ENCODE measurements around the gene ADGRG7. TPM values are rescaled to one million over a fixed set of nuclear protein-coding genes. Genes with fewer than 3 reads are reported as not detected.

The ADGRG7 gene
- total RNA-seq, 1 experiment from 2014 or later: not detected

DNA sequence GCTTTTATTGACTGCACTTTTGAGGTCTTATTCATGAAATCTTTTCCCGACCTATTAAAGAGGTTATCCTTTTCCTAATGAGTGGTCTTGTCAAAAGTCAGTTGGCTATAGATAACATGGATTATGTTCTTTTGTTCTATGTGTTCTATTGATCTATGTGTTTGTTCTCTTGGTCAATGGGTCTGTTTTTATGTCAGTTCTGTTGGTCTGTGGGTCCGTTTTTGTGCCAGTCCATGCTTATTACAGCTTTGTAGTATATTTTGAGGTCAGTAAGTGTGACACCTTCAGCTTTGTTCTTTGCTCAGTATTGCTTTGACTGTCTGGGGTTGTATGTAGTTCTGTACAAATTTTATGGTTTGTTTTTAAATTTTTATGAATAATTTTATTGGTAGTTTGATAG is 107.7 kb downstream of the ADGRG7 start:
- no peak overlapping the region for H3K9ac ChIP-seq (ENCODE audit: low read length)
- no peak overlapping the region for H3K4me2 ChIP-seq (ENCODE audit: low read depth, low read length, poor library complexity, severe bottlenecking)
- H3K4me3 ChIP-seq (ENCODE audit: low read length): no peak overlapping the region
- no peak overlapping the region for H2AFZ ChIP-seq (ENCODE audit: low read length)
- peaks cover 99% of the 10 kb centered on the region for H3K79me2 ChIP-seq (ENCODE audit: low read length)
- H3K9me2 ChIP-seq (replicated peaks; ENCODE audit: insufficient read depth, low read length): no peaks in the 10 kb centered on the region
- no peaks in the 10 kb centered on the region for H3K27me3 ChIP-seq (ENCODE audit: low read length)
- no peaks in the 10 kb centered on the region; the same call in 1 of the 2 replicates for H3K4me1 ChIP-seq (ENCODE audit: low read length)
- H3K27ac ChIP-seq (ENCODE audit: low read length): no peak overlapping the region
- peaks cover 11% of the 10 kb centered on the region for H4K20me1 ChIP-seq (ENCODE audit: insufficient read depth, low read depth, low read length)
- no peak for DNase-seq
- no peaks in the 10 kb centered on the region for H3K9me3 ChIP-seq (ENCODE audit: low read length)
- H3K36me3 ChIP-seq (ENCODE audit: insufficient read depth, low read length): peaks cover 90% of the 10 kb centered on the region

DNA sequence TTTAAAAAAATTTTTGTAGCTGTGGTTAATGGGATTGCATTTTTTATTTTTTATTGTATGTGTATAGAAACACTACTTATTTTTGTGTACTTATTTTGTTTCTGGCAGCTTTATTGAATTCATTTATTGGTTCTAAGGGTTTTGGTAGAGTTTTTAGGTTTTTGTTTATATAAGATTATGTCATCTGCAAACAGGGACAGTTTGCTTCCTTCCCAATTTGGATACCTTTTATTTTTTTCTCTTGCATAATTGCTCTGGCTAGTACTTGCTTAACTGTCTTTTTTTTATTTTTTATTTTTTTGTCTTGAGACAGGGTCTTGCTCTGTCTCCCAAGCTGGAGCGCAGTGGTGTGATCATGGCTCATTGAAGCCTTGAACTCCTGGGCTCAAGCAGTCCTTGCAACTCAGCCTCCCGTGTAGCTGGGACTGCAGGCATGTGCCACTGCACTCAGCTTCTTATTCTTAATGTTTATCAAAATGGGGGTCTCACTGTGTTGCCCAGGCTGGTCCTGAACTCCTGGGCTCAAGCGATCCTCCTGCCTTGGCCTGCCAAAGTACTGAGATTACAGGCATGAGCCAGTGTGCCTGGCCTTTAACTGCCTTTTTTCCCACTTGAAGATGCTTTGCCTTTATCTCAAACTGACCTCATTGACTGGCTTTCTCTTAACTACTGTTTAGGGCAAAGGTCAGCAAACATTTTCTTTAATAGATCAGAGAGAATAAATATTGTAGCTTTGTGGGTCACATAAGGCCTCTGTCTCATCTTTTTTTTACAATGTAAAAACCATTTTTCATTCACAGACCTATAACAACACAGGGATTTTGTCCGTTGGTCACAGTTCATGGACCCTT is 108.5 kb downstream of the ADGRG7 start:
- DNase-seq: no peak
- no peak overlapping the region for H3K27ac ChIP-seq (ENCODE audit: low read length)
- no peak overlapping the region for H3K9ac ChIP-seq (ENCODE audit: low read length)
- no peaks in the 10 kb centered on the region for H3K9me3 ChIP-seq (ENCODE audit: low read length)
- H3K4me2 ChIP-seq (ENCODE audit: low read depth, low read length, poor library complexity, severe bottlenecking): no peak overlapping the region
- H3K9me2 ChIP-seq (replicated peaks; ENCODE audit: insufficient read depth, low read length): no peaks in the 10 kb centered on the region
- H3K36me3 ChIP-seq (ENCODE audit: insufficient read depth, low read length): peaks cover 90% of the 10 kb centered on the region
- no peaks in the 10 kb centered on the region for H3K27me3 ChIP-seq (ENCODE audit: low read length)
- no peaks in the 10 kb centered on the region for H3K4me1 ChIP-seq (ENCODE audit: low read length)
- H3K79me2 ChIP-seq (ENCODE audit: low read length): peaks cover 99% of the 10 kb centered on the region
- no peak overlapping the region for H2AFZ ChIP-seq (ENCODE audit: low read length)
- H4K20me1 ChIP-seq (ENCODE audit: insufficient read depth, low read depth, low read length): peaks cover 11% of the 10 kb centered on the region
- H3K4me3 ChIP-seq (ENCODE audit: low read length): no peak overlapping the region

DNA sequence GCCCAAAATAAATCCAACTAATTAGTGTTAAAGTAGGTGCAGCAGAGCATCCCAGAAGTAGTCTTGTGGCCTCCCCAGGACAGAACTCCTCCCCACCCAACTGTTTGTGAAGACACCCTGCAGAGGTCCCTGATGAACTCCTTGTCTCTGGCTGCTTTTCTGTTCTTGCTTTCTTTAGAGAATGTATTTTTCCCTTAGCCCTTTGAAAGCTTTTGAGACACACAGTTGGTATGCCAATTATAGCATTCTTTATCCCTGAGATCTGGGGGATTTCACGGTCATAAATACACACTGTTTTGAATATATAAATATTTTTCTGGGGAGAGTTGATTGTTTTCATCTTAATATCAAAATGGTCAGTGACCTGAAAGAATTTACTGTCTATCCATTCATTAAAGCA is 109.7 kb downstream of the ADGRG7 start:
- no peak overlapping the region for H2AFZ ChIP-seq (ENCODE audit: low read length)
- H3K27ac ChIP-seq (ENCODE audit: low read length): no peak overlapping the region
- no peaks in the 10 kb centered on the region for H3K27me3 ChIP-seq (ENCODE audit: low read length)
- no peaks in the 10 kb centered on the region for H3K9me2 ChIP-seq (replicated peaks; ENCODE audit: insufficient read depth, low read length)
- no peak overlapping the region for H3K4me2 ChIP-seq (ENCODE audit: low read depth, low read length, poor library complexity, severe bottlenecking)
- peaks cover 99% of the 10 kb centered on the region for H3K79me2 ChIP-seq (ENCODE audit: low read length)
- H3K36me3 ChIP-seq (ENCODE audit: insufficient read depth, low read length): peaks cover 86% of the 10 kb centered on the region
- no peak overlapping the region for H3K4me3 ChIP-seq (ENCODE audit: low read length)
- no peak for DNase-seq
- H3K4me1 ChIP-seq (ENCODE audit: low read length): no peaks in the 10 kb centered on the region
- H3K9me3 ChIP-seq (ENCODE audit: low read length): no peaks in the 10 kb centered on the region
- H4K20me1 ChIP-seq (ENCODE audit: insufficient read depth, low read depth, low read length): peaks cover 11% of the 10 kb centered on the region
- H3K9ac ChIP-seq (ENCODE audit: low read length): no peak overlapping the region

DNA sequence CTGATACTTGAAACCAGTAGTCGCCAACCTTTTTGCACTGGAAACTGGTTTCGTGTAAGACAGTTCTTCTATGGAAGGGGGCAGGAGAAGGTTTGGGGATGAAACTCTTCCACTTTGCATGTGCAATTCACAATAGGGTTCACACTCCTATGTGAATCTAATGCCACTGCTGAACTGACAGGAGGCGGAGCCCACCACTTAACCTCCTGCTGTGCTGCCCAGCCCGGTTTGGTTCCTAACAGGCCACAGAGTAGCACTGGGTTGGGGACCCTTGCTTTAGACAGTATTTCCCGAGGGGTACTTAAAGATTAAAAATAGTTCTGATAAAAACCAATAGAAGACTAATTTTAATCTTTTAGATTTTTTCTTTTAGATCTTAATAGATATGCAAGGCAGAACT is 111.0 kb downstream of the ADGRG7 start:
- Histone ChIP-seq H3K27ac (ENCODE audit: low read length) (no peak overlapping the region), H3K9me3 (ENCODE audit: low read length) (no peaks in the 10 kb centered on the region), H3K4me2 (ENCODE audit: low read depth, low read length, poor library complexity, severe bottlenecking) (no peak overlapping the region), H3K79me2 (ENCODE audit: low read length) (peaks cover 94% of the 10 kb centered on the region), H3K36me3 (ENCODE audit: insufficient read depth, low read length) (peaks cover 75% of the 10 kb centered on the region), H3K9ac (ENCODE audit: low read length) (no peak overlapping the region), H3K4me3 (ENCODE audit: low read length) (no peak overlapping the region), H3K4me1 (ENCODE audit: low read length) (no peaks in the 10 kb centered on the region), H2AFZ (ENCODE audit: low read length) (no peak overlapping the region), H3K27me3 (ENCODE audit: low read length) (no peaks in the 10 kb centered on the region), H4K20me1 (ENCODE audit: insufficient read depth, low read depth, low read length) (peaks cover 11% of the 10 kb centered on the region), H3K9me2 (replicated peaks; ENCODE audit: insufficient read depth, low read length) (no peaks in the 10 kb centered on the region)
- no peak for DNase-seq

DNA sequence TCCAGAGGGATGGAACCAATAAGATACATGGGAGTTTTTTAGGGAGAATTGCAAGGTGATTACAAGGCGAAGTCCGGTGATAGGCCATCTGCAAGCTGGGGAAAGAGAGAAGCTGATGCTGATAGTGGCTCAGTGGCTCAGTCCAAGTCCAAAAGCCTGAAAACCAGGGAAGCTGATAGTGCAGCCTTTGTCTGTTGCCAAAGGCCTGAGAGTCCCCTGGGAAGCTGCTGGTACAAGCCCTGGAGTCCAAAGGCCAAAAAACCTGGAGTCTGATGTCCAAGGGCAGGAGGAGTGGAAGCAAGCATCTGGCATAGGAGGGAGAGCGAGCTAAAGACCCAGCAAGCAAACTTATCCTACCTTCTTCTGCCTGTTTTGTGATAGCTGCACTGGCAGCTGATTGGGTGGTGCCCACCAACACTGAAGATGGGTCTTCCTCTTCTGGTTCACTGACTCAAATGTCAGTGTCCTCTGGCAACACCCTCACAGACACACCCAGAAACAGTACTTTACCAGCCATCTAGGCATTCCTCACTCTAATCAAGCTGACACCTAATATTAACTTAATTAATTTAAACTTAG is 116.6 kb downstream of the ADGRG7 start:
- Histone ChIP-seq H2AFZ (ENCODE audit: low read length) (no peak overlapping the region), H3K4me2 (ENCODE audit: low read depth, low read length, poor library complexity, severe bottlenecking) (no peak overlapping the region), H3K9me2 (replicated peaks; ENCODE audit: insufficient read depth, low read length) (no peaks in the 10 kb centered on the region), H3K4me1 (ENCODE audit: low read length) (no peaks in the 10 kb centered on the region), H3K79me2 (ENCODE audit: low read length) (peaks cover 89% of the 10 kb centered on the region), H3K36me3 (ENCODE audit: insufficient read depth, low read length) (peaks cover 63% of the 10 kb centered on the region), H3K27me3 (ENCODE audit: low read length) (no peaks in the 10 kb centered on the region), H3K27ac (ENCODE audit: low read length) (no peak overlapping the region), H3K9ac (ENCODE audit: low read length) (no peak overlapping the region), H3K4me3 (ENCODE audit: low read length) (no peak overlapping the region), H4K20me1 (ENCODE audit: insufficient read depth, low read depth, low read length) (no peaks in the 10 kb centered on the region), H3K9me3 (ENCODE audit: low read length) (no peaks in the 10 kb centered on the region)
- DNase-seq: no peak

DNA sequence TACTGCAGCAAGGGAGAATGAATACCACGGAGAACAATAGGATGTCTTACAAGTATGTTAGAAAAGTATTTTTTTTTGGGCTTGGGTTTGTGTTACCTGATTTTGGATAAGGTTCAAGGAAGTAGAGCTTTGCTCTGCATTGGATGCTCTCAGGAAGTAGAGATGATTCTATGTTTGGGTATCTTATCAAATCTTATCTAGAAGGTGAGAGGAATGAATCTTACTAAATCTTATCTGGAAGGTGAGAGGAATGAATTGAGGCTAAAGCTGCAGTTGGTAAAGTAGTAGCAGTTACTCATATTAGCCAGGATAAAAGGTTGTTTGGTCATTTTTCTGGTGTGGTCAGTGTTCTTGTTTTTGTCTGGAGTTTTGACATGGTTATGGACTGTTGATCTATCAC is 117.3 kb downstream of the ADGRG7 start:
- Histone ChIP-seq H3K36me3 (ENCODE audit: insufficient read depth, low read length) (peaks cover 59% of the 10 kb centered on the region), H3K9me3 (ENCODE audit: low read length) (no peaks in the 10 kb centered on the region), H3K79me2 (ENCODE audit: low read length) (peaks cover 89% of the 10 kb centered on the region)

DNA sequence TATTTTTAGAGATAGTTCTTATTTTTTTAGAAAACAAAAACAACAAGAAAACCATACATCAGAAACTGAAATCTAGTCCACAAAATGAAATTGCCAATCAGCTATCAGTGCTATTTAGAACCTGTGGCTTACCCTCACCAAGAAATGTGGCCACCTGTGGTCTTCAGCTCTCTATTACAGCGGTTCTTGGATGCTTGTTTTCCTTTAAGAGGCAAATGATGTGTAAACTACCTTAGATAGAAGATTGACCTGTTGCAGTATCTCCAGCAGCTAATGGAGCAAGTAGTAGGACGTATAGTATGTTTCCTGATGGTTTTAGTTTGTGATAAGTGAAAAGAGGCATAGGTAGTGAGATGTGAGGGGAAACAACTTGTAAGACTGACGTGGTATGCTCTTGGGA is 121.1 kb downstream of the ADGRG7 start:
- H3K27ac ChIP-seq (ENCODE audit: low read length): no peak overlapping the region
- no peak overlapping the region for H3K4me2 ChIP-seq (ENCODE audit: low read depth, low read length, poor library complexity, severe bottlenecking)
- H3K79me2 ChIP-seq (ENCODE audit: low read length): peaks cover 93% of the 10 kb centered on the region
- no peak overlapping the region for H2AFZ ChIP-seq (ENCODE audit: low read length)
- H3K9me3 ChIP-seq (ENCODE audit: low read length): no peaks in the 10 kb centered on the region
- no peaks in the 10 kb centered on the region for H3K27me3 ChIP-seq (ENCODE audit: low read length)
- H3K36me3 ChIP-seq (ENCODE audit: insufficient read depth, low read length): peaks cover 70% of the 10 kb centered on the region
- H3K4me1 ChIP-seq (ENCODE audit: low read length): no peaks in the 10 kb centered on the region
- H3K4me3 ChIP-seq (ENCODE audit: low read length): no peak overlapping the region
- no peaks in the 10 kb centered on the region for H4K20me1 ChIP-seq (ENCODE audit: insufficient read depth, low read depth, low read length)
- no peaks in the 10 kb centered on the region for H3K9me2 ChIP-seq (replicated peaks; ENCODE audit: insufficient read depth, low read length)
- DNase-seq: no peak
- H3K9ac ChIP-seq (ENCODE audit: low read length): no peak overlapping the region

More for the DNA sequence above, 117.3 kb downstream of the ADGRG7 start:
- Histone ChIP-seq H2AFZ (ENCODE audit: low read length) (no peak overlapping the region), H3K4me1 (ENCODE audit: low read length) (no peaks in the 10 kb centered on the region), H3K27me3 (ENCODE audit: low read length) (no peaks in the 10 kb centered on the region), H3K9ac (ENCODE audit: low read length) (no peak overlapping the region), H3K4me3 (ENCODE audit: low read length) (no peak overlapping the region), H3K9me2 (replicated peaks; ENCODE audit: insufficient read depth, low read length) (no peaks in the 10 kb centered on the region), H3K27ac (ENCODE audit: low read length) (no peak overlapping the region), H4K20me1 (ENCODE audit: insufficient read depth, low read depth, low read length) (no peaks in the 10 kb centered on the region), H3K4me2 (ENCODE audit: low read depth, low read length, poor library complexity, severe bottlenecking) (no peak overlapping the region)
- no peak for DNase-seq

DNA sequence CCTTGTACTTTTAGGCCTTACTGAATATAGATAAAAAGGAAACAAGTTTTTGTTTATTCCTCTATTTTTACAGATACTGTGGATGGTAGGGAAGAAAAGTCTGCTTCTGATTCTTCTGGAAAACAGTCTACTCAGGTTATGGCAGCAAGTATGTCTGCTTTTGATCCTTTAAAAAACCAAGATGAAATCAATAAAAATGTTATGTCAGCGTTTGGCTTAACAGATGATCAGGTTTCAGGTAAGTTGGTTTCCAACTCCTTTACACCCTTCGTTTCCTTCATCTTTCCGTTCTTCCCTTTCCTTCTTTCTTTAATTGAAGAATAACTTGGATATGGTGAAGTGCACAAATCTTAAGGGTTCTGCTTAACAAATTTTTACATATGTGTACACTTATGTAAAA is 123.0 kb downstream of the ADGRG7 start:
- H3K79me2 ChIP-seq (ENCODE audit: low read length): peaks cover 92% of the 10 kb centered on the region

More for the DNA sequence above, 123.0 kb downstream of the ADGRG7 start:
- Histone ChIP-seq H3K27me3 (ENCODE audit: low read length) (no peaks in the 10 kb centered on the region), H3K4me2 (ENCODE audit: low read depth, low read length, poor library complexity, severe bottlenecking) (no peak overlapping the region), H2AFZ (ENCODE audit: low read length) (no peak overlapping the region), H3K36me3 (ENCODE audit: insufficient read depth, low read length) (peaks cover 71% of the 10 kb centered on the region), H3K9ac (ENCODE audit: low read length) (no peak overlapping the region), H3K4me3 (ENCODE audit: low read length) (no peak overlapping the region), H4K20me1 (ENCODE audit: insufficient read depth, low read depth, low read length) (no peaks in the 10 kb centered on the region), H3K9me2 (replicated peaks; ENCODE audit: insufficient read depth, low read length) (no peaks in the 10 kb centered on the region), H3K27ac (ENCODE audit: low read length) (no peak overlapping the region), H3K9me3 (ENCODE audit: low read length) (no peaks in the 10 kb centered on the region), H3K4me1 (ENCODE audit: low read length) (no peaks in the 10 kb centered on the region)
- no peak for DNase-seq
